Breast epithelium (tissue), 3 donors: Measurements from ENCODE around the gene KMT2E.

Experiments used
- POLR2A ChIP-seq: fragments of 450-650 bp; IDR thresholded peaks from one replicate; pipeline ENCODE4 v1.6.1; 2016; ENCODE audit warnings: antibody characterized with exemption, mild to moderate bottlenecking, moderate library complexity
- POLR2AphosphoS5 ChIP-seq, 3 donors: sonication (generic); formaldehyde crosslinking; IDR thresholded peaks; one replicate each; pipeline ENCODE4 v1.6.1; 2017; ENCODE audit warnings: antibody characterized with exemption in 3 of 3
- TF ChIP-seq, protein P1 (sequence below), 3 donors: fragments of 450-650 bp; IDR thresholded peaks; one replicate each; pipeline ENCODE4 v1.5.1; 2016 to 2017; ENCODE audit warnings: antibody characterized with exemption in 3 of 3, mild to moderate bottlenecking in 3 of 3, moderate library complexity in 3 of 3

DNA sequence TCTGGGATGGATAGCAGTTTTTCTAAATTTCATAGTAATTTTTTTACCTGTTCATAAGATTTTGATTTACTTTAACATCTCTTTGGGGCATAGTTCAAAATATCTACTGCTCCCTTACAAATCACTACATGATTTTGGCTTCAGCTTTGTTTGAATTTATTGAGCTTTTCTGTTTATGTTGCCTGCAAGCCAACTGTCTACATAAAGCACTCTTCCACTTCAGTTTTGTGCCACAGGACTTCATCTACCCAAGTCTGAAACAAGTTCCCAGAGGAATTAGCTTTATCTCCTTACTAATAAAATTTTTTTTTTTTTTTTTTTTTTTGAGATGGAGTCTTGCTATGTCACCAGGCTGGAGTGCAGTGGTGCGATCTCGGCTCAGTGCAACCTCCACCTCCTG is 45.4 kb upstream of the KMT2E start:
- TF ChIP-seq, protein P1, sequence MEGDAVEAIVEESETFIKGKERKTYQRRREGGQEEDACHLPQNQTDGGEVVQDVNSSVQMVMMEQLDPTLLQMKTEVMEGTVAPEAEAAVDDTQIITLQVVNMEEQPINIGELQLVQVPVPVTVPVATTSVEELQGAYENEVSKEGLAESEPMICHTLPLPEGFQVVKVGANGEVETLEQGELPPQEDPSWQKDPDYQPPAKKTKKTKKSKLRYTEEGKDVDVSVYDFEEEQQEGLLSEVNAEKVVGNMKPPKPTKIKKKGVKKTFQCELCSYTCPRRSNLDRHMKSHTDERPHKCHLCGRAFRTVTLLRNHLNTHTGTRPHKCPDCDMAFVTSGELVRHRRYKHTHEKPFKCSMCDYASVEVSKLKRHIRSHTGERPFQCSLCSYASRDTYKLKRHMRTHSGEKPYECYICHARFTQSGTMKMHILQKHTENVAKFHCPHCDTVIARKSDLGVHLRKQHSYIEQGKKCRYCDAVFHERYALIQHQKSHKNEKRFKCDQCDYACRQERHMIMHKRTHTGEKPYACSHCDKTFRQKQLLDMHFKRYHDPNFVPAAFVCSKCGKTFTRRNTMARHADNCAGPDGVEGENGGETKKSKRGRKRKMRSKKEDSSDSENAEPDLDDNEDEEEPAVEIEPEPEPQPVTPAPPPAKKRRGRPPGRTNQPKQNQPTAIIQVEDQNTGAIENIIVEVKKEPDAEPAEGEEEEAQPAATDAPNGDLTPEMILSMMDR (IDR thresholded peaks at IDR 0.05) = no peak
- no peak for TF ChIP-seq POLR2AphosphoS5 (IDR thresholded peaks at IDR 0.05)
- no peak for TF ChIP-seq POLR2A
